HG02884 (cell line): ENCODE measurements around the gene MRM3.
"Not testable (repeated sequence)": the region's sequence is repeated elsewhere in the genome, so short reads cannot be mapped to it uniquely, and the experiment has no call there.

Source experiments
- ATAC-seq: cut with Tn5 transposase; IDR thresholded peaks from one replicate; pipeline ENCODE4 v1.9.1; 2021; ENCODE audit warnings: mild to moderate bottlenecking, moderate library complexity; ENCODE audit not compliant: unreplicated experiment

Gene MRM3

GRCh38 chr17:823501-823902 lies 41.3 kb downstream of the MRM3 start:
- ATAC-seq = no peak

GRCh38 chr17:824378-824777 lies 42.2 kb downstream of the MRM3 start:
- ATAC-seq = no peak

GRCh38 chr17:825216-825615 lies 43.1 kb downstream of the MRM3 start:
- ATAC-seq = no peak

GRCh38 chr17:826778-827177 lies 44.6 kb downstream of the MRM3 start:
- no peak for ATAC-seq

GRCh38 chr17:828761-829160 lies 46.6 kb downstream of the MRM3 start:
- no peak for ATAC-seq

- not testable (repeated sequence) for ATAC-seq
These were observed 47.5 kb downstream of the MRM3 start for GRCh38 chr17:829614-830013.

GRCh38 chr17:830381-830780 lies 48.2 kb downstream of the MRM3 start:
- ATAC-seq = no peak

- ATAC-seq = no peak
These were observed 48.8 kb downstream of the MRM3 start for GRCh38 chr17:830950-831349.

GRCh38 chr17:834136-834535 lies 52.0 kb downstream of the MRM3 start:
- ATAC-seq = no peak

GRCh38 chr17:835263-835662 lies 53.1 kb downstream of the MRM3 start:
- ATAC-seq = no peak

GRCh38 chr17:835721-836120 lies 53.6 kb downstream of the MRM3 start:
- ATAC-seq = not testable (repeated sequence)

GRCh38 chr17:836151-836550 lies 54.0 kb downstream of the MRM3 start:
- ATAC-seq = no peak

- ATAC-seq = no peak
These were observed 56.3 kb downstream of the MRM3 start for GRCh38 chr17:838486-838885.

GRCh38 chr17:841313-841712 lies 59.2 kb downstream of the MRM3 start:
- no peak for ATAC-seq
